NCI-H2029 (cell line): ENCODE results near the gene VAT1L.
"Not testable (repeated sequence)": the region's sequence is repeated elsewhere in the genome, so short reads cannot be mapped to it uniquely, and the experiment has no call there.

ENCODE experiments used
- DNase-seq: peaks from one replicate; lab custom pipeline; 2025; lab: John Stamatoyannopoulos, UW

VAT1L gene

DNA sequence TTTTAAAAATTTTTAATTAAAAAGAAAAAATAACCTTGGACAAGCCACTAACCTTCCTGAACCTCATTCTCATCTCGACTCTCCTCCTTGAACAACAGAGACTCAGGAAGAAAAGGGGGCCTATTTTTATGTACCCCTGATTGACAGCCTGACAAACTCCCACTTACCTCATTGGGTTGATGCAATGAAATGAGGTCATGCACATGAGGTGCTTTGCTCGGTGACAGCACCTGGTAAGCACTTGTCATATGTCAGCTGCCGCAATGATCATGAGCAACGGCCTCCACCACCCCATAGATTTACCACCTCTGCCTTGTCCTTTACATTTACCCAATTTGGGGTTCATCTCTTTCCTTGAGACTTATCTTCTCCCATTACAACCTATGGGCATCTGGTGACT lies 167.9 kb downstream of the VAT1L start:
- DNase-seq = no peak

DNA sequence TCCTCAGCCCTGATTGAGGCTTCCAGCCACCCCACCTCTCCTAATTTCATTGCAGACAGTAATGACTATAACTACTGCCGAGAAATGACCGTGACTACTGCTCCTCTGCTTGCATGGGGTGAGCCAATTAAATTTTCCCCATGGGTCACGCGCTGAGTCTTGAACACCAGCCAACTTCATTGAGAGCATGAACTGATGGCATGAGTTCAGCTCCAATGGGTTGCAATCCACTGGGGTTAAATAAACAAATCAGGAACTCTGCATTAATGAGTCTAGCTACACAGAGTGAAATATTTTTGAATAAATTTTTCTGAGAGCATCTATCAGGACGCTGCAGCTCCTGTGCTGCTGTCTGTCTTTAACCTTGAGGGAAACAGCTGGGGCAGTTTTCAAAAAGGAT lies 172.4 kb downstream of the VAT1L start:
- no peak for DNase-seq

DNA sequence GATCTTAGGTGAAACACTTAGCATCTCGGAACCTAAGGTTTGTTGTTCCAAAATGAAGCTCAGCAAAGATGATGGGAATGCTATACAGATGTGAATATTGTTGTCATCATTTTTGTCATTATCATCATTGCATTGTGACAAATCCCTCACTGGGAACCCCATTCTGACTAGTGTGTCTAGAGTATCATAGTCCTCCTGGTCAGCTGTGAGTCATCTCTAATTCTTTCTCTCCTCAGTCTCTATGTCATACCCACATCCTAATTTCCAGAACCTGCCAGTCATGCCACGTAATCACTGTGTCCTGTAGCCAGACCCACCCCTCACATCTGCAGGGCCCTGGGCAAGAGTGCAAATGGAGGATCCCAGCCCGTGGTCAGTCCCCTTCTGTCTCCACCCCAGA lies 173.4 kb downstream of the VAT1L start:
- DNase-seq = no peak

DNA sequence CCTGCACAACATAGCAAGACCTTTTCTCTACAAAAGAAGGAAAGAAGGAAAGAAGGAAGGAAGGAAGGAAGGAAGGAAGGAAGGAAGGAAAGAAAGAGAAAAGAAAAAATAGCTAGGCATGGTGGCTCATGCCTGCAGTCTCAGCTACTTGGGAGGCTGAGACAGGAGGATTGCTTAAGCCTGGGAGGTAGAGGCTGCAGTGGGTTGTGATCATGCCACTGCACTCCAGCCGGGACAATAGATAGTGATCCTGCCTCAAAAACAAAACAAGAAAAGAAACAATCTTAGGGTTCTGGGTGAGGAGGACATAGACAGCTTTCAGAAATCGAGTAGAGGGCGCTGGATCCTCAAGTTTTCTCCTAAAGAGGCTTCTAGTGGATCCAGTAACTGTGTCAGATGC lies 174.3 kb downstream of the VAT1L start:
- DNase-seq = no peak

DNA sequence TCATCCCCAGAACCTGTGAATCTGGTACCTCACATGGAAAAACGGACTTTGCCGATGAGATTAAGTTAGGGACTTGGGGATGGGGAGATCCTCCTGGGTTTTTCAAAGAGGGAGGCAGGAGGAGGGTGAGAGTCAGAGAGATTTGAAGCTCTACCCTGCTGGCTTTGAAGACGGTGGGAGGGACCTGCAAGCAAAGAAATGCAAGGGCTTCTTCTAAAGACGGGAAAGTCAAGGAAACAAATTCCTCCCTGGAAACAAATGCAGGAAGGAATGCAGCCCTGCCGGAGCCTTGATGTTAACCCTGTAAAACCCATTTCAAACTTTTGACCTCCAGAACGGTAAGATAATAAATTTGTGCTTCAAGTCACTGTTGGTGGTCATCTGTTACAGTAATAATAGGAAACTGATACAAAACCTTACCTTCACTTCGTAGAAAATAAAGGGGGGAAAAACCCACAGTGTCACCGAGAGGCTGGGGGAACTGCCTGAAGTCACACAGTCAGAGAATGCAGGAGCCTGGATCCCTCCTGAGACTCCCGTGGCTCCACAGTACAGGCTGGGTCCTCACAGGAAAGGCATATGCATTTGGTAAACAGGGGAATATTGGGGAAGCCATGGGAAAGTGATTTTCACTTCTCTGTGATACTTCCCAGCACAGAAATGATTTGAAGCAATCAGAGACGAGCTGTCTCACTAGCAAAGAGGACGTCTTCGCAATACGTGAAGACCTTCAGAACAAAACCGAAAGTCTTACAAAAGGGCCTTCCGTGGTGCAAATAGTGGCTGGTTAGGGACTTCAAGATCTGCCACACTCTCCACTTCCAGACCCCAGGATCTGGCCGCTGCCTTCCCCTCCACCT lies 175.1 kb downstream of the VAT1L start:
- no peak for DNase-seq

DNA sequence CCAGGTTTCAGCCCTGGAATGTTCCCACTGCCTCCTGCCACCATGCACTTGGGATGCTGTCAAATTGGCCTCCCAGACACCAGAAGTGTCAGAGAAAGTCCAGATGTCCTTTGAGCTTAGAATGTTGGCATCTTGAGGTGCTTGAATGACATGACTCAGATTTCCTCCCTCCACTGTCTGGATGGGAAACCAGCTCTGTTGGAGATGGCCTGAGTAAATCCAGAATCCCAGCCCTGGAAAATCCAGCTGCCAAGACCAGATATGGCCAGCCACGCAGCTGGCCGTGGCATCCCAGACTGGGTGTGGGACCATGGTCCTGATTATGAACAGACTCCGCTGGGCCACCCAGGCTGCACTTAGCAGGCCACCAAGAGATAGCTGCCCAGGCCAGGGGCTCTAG lies 177.0 kb downstream of the VAT1L start:
- DNase-seq = no peak

DNA sequence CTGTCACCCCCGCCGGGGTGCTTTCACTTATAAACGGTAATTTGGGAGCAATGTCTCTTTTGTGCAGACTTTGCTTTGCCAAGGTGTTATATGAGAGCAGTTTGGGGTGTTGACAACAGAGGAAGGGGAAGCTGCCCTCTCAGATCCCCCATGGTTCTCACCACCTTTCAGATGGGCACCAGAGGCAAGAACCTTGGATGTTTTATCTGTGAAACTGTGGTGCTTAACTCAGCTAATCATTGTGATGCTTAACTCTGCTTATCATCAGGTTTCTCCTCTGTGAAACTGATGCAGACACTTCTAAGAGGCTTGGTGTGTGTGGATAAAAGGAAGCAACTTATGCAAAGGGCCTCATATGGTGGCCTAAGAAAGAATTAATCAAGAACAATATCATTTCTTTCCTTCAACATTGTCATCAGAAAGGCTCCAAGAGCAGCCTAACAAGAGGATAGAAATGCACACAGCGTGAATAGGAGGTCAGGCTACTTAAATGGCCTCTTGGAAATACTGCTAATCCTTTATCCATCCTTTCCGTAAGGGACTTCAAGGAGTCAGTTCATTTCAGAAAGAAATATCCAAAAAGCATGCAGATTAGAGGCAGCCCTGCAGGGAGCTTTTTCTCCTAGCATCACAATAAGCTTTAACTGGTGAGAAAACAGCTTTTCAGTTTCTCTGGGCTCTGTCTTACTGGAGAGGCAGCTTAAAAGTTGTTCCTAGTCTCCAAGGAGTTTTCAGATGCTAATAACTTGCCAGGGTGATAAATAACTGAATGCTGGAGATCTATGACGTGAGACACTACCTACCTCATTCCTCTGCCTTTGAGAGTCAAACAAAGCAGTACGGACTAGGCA lies 178.9 kb downstream of the VAT1L start:
- DNase-seq = no peak

DNA sequence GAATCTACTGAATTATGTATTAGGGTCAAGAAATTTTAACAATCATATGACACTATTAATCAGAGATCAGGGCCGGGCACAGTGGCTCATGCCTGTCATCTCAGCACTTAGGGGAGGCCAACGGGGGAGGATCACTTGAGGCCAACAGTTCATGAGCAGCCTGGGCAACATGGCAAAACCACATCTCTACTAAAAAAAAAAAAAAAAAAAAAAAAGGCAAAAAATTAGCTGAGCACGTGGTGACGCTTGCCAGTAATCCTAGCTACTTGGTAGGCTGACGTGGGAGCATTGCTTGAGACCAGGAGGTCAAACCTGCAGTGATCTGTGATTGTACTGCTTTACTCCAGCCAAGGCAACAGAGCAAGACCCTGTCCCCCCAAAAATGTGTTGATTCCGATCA lies 181.5 kb downstream of the VAT1L start:
- DNase-seq = no peak

DNA sequence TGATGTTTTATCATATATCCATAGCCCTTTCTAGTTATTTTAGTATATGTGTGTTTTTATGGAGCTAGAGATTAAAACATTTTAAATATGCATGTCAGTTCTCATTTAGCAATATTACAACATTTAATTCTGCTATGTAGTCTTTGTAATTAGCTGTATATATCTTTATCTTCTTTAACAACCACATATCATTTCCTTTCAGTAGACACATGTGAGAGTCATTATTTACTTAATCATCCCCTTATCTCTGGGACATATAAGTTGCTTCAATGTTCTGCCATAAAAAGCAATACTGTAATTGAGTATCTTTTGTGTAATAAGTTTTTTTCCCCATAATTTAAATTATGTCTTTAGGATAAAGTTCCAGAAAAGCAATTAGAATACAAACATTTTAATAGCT lies 182.0 kb downstream of the VAT1L start:
- no peak for DNase-seq

DNA sequence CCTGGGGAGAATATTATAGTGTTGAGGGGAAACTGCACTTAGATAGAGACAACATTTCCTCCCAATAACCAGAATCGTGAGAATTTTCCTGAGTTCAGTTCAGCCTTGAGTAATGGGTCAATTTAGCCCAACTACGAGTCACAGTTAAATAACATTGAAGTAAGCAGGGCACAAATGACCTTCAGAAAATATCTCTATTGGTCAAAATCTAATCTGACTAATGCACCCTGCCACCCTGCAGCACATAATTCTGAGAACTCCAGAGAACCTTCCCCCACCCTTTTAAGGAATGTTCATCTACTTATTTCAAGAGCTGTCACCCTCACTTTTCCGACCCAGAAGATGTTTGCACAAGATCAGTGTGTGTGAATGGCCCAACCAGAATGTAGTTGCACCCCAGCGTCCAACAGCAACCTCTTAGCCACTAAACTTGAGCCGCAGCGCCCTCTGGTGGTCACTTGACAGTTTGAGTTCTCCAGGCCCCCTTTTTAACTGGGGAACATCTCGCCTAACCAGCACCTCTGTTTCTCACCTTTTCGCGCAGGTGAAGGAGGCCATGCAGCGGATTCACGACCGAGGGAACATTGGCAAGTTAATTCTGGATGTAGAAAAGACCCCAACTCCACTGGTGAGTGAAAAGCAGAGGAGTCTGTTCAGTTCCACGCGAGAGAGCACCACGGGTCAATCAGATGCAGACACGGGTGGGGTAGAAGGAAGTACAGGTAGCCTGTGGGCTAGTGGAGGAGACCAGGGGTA lies 183.1 kb downstream of the VAT1L start:
- DNase-seq = peak; percentile 17

DNA sequence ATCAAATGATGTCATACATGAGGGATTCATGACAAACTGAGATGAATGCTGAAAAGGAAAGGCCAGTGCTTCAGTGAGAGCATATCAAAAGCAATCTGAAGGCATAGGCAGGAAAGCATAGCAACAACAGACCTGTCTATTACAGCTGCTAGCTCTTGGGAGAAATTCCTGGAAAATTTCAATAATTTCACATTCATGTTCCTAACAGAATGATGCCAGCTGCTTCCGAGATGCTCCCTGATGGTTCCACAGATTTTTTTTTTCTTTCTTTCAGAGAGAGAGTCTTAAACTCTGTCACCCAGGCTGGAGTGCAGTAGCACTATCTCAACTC lies 183.7 kb downstream of the VAT1L start:
- no peak for DNase-seq

DNA sequence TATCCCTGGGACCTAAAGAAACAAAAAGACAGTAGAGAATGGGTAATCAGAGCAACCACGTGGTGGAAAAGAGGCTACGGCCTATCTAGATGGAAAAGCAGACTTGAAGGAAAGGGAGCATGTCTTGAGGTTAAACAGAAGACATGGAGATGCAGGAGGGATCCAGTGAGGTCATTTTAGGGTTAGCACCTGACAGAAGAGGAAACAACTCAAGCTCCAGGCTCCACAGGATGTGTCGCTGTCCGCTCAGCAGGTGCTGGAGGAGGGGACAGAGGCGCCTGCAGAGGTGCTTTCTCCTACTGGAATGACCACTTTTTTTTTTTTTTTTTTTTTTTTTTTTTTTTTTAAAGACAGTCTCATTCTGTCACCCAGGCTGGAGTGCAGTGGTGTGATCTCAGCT lies 186.5 kb downstream of the VAT1L start:
- peak; percentile 4 for DNase-seq

DNA sequence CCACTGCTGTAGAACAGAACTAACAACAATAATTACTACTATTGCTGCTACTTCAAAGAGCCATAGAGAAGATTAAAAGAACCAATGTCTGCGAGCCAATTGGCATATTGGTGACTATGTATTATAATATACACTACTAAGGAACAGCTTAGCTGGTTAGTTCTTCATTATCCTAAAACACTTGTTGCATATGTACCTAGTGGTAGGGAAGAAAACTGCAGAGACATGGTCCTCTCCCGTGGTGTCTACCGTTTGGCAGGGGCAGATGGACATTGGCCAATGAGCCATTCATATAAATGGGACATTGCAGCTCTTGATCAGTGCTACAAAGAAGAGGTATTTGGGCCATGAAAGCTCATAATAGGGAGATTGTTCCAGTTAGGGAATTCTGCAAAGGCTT lies 187.6 kb downstream of the VAT1L start:
- DNase-seq = no peak

DNA sequence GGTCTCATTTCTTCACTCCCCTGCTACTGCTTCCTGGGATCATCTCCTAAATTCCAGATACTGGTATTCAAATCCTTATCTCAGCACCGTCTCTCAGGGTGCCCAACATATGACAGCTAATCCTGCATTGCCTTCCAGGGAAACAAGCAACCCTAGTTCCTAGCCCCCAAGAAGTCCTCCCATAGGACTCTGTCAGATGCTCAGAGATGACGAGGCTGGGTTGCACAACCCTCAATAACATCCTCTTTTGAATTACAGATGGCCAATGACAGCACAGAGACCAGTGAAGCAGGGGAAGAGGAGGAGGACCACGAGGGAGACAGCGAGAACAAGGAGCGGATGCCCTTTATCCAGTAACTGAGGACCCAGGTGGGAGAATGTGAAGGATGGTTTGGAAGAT lies 189.0 kb downstream of the VAT1L start:
- no peak for DNase-seq

DNA sequence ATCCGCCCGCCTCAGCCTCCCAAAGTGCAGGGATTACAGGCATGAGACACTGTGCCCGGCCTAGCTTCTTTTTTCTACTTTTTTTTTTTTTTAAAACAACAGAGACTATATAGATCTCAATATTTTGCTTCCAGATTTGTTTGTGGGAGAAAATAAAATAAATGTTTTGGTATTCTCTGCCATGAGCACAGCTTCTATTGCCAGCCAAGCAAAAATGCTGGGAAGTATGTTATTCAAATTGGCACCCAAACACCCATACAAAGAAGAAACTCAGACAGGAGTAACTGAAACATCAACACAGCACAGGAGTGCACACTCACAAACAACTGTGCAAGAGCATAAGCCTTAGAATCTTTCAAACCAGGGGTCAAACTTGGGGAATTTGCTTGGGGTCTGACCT lies 196.7 kb downstream of the VAT1L start:
- DNase-seq = no peak

DNA sequence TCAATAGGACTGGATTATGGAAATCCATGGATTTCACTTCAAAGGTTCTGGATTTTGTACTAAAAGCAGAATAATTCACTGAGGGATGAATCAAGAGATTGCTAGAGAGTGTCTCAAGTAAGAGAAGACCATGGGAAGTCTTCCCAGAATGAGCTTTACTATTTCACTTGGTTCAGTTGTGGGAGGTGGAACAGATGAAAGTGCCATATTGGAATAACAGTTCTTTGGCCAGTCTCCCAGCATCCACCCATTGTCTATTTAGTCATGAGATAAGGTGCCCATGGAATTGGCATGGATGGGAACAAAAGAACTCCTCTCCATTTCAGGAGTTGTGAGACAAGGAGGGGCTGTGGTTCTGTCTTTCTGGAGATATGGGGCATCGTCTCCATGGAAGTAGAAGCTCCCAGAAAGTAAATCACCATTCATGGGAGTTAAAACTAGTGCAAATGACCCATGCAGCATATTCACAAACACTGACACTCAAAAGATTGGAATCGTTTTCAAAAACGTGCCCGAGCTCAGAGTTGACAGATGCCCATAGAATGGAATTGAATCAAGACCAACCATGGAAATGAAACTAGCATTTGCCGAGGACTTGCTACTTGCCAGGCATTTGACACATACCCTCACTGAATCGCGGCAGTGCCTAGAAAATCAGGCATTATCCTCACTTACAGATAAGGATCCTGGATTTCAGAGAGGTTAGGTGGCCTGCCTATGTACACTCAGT lies 197.8 kb downstream of the VAT1L start:
- DNase-seq = no peak

DNA sequence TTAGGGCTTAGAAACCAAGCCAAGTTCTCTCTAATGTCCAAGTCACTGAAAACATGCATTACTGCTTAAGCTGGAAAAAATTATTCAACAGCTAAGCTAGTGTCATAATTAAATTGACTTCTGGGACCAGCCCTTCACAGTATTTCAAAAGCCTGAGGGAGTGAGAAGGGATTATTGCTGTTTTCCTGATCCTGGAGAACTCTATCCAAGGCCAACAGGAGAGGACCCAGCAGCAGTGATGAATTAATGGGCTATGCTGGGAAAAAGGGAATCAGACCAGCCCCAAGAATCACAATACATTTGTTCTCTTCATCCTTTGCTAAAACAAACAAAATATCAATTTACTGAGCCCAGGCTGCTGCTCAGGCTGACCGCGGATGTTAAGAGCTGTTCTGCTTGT lies 199.4 kb downstream of the VAT1L start:
- peak; percentile 11 for DNase-seq

DNA sequence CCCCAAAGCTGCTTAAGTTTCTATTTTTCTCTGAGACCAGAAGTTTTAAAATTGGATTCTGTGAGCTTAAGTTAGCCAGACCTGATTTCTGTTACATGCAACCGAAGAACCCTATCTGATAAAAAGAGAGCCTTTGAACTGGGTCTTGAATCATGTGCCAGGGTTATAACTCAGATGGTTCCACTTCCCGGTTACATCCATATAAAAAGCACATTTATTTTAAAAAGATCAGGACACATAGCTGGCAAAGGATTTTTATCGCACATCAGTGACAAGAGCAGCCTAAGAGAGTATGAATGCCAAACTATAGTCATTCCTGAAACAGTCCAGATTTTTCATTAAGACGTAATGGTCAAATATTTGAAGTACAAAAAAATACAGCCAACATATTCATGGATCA lies 201.5 kb downstream of the VAT1L start:
- DNase-seq = no peak

DNA sequence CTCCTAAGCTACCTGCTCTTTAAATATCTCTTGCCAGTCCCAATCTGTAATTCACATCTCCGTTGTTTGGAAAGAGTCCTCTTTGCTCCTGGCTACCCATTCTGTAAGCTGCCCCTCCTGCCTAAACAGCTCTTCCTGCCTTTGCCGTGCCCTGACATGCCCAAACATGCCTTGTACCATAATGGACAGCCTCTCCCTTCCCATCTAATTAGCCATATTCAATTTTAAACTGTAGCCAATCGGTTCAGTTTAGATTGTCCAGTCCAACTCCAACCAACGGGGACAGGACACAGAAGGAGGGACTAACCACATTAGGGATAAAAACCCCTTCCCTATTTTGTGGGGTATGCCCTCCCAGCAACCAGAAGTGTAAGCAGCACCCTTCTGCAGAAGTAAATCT lies 203.3 kb downstream of the VAT1L start:
- DNase-seq = no peak

DNA sequence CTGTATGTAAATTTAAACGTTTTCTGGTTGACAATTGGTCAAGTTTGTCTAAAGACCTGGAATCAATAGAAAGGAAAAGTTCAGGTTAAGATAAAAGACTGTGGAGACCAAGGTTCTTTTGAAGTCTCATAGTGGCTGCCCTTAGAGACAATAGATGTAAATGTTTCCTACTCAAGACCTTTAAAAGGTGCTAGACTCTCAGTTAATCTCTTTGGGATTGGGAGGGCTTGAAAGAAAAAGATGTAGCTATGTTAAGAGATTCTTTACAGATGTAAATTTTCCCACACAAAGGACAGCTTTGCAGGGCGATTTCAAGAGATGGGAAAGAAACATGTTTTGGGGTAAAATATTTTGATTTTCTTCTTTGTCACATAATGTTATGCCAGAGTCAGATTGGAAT lies 204.0 kb downstream of the VAT1L start:
- not testable (repeated sequence) for DNase-seq

DNA sequence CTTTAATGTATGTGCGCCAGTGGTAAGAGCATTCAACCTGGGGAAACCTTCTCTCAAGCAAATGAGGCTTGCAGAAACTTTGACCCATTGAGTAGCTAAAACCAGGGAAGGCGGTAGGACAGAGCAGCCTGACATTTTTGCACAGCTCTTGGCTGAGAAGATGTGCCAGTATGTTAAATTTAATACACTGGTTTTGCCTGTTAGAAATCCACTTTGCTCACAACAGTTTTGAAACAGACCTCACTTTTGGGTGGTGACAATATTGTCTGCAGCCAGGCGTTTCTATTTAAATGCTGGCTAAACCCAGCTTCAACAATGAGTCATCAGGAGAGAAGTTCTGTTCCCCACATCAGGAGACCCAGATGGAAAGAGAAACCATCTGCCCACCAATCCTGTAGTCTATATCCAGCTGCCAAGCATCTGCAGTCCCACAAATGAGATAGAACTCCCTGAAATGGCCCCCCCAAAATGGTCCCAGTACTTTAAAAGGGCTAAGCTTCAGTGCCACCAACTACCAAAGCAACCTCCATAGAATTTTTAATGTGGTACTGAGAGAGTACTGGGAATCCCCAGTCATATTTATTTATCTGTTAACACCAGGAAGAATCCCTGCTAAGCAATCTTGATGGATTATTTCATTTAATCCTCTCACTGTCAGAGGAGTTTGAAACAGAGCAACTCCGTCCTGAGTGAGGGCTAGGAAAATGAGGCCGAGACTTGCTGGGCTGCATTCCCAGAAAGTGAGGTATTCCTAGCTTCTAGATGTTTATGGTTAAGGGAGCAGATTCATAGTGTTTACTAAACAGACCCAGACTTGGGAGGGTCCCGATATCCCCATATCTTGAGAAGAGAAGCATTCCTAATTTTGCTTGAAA lies 205.0 kb downstream of the VAT1L start:
- DNase-seq = no peak
